Colonic mucosa (tissue), 4 donors: ENCODE measurements around the gene SOD2. TPM values are rescaled to one million over a fixed set of nuclear protein-coding genes. Genes with fewer than 3 reads are reported as not detected.

ENCODE experiments used
- DNase-seq: peaks from one replicate; pipeline ENCODE4 v3.0.0-alpha.2; 2020
- H3K27ac ChIP-seq: fragments of 200-600 bp; one replicate; pipeline ENCODE4 v1.8.0; 2021
- H3K27me3 ChIP-seq: fragments of 200-600 bp; one replicate; pipeline ENCODE4 v1.8.0; 2021
- H3K36me3 ChIP-seq: fragments of 200-600 bp; one replicate; pipeline ENCODE4 v1.8.0; 2021
- H3K4me1 ChIP-seq: fragments of 200-600 bp; one replicate; pipeline ENCODE4 v1.8.0; 2021; ENCODE audit warnings: mild to moderate bottlenecking
- H3K4me3 ChIP-seq: fragments of 200-600 bp; one replicate; pipeline ENCODE4 v1.8.0; 2021
- H3K9ac ChIP-seq, 2 donors: one replicate each; pipeline ENCODE4 v1.7.0; 2013; ENCODE audit warnings: control low read depth in 2 of 2, low read depth in 2 of 2, low read length in 2 of 2
- H3K9me3 ChIP-seq: fragments of 200-600 bp; one replicate; pipeline ENCODE4 v1.8.0; 2021
- CTCF ChIP-seq: fragments of 200-600 bp; IDR thresholded peaks from one replicate; pipeline ENCODE4 v1.8.0; 2022; ENCODE audit warnings: antibody characterized with exemption, mild to moderate bottlenecking
- intact Hi-C: fragments of 100-400 bp; cut with DNase I; formaldehyde crosslinking; loops from one replicate; pipeline ENCODE4 v1.14.1; 2022
- total RNA-seq, 2 donors: library from RNA; stranded (reverse); fragmentation: NEBNext Ultra II Directional in 1 of 2; extraction: Animal tissue kit (Norgen Biotek cat#: 25700) in 1 of 2; gene quantifications; one replicate each; pipeline ENCODE4 v1.2.1, GENCODE V29; 2021
- donor health status: healthy.
- donor health status: DM: no; HTN: no; CAD: no.
- donor health status: DM: no; HTN: no; CAD: no.

Gene SOD2
- total RNA-seq, 2 donors from 2014 or later: 199 to 365 TPM

- Histone ChIP-seq H3K9ac (no peak overlapping the region), H3K4me1 (no peaks in the 10 kb centered on the region), H3K4me3 (no peak overlapping the region), H3K27ac (no peak overlapping the region), H3K9me3 (no peaks in the 10 kb centered on the region), H3K27me3 (no peaks in the 10 kb centered on the region), H3K36me3 (no peaks in the 10 kb centered on the region)
- intact Hi-C loops: loop anchor here (2.0 to 5.0 kb wide), 2 partner anchors 403 to 481 kb away; no protein-coding TSS in a partner anchor
- DNase-seq: no peak
- TF ChIP-seq CTCF: no peak
Measured at GRCh38 chr6:159655409-159655988, 37.5 kb downstream of the SOD2 start.

DNA sequence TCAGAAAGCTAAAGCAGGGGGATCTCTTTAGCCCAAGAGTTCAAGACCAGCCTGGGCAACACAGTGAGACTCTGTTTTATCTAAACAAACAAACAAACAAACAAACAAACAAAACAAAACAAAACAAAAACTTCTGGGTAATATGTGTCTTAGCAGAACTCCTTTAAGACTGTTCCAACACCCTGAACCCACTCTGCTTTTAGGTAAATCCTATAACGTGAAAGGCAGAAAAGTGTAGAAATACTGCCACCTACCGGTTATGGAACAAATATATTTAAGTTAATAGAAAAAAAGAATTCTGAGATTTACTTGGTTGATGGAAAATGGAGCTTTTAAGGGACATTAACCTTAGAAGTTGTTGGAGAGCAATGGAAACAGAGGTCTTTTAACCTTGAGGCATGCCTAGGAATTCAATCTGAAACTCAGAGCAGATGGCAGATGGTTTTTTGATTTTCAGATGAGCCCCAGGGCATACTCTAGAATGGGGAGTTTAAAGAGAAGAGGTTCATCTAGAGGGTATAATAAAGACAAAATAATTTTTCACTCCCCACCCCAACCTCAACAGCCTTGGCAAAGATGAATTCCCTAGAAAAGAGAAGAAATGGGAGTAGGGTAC, 38.5 kb downstream of the SOD2 start:
- intact Hi-C loops: loop anchor here (2.0 to 5.0 kb wide), 2 partner anchors 402 to 480 kb away; no protein-coding TSS in a partner anchor
- Histone ChIP-seq H3K9ac (no peak overlapping the region), H3K9me3 (no peaks in the 10 kb centered on the region)

DNA sequence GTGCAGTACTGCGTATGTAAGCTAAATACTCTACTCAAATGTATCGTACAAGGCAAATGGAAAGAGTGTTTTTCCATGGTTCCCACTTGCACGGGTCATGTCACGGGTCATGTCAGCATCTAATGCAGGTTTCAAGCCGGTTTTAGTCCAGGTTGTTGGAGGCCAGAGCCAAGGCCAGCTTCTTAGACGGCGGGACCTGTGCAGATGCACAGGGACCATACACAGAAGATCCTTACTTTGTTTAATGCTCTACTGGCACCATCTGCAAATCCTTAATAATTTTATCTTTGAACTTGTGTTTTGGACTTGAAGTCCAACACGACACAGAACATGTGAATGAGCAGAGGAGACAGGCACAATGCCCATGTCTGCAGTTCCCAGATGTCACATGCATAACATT, 42.7 kb downstream of the SOD2 start:
- TF ChIP-seq CTCF: no peak
- Histone ChIP-seq H3K9ac (no peak overlapping the region), H3K27me3 (no peaks in the 10 kb centered on the region), H3K4me1 (no peaks in the 10 kb centered on the region), H3K9me3 (no peaks in the 10 kb centered on the region), H3K4me3 (no peak overlapping the region), H3K36me3 (no peaks in the 10 kb centered on the region), H3K27ac (no peak overlapping the region)
- no peak for DNase-seq
- intact Hi-C loops: no loop called here

More for the DNA sequence above, 38.5 kb downstream of the SOD2 start:
- Histone ChIP-seq H3K36me3 (no peaks in the 10 kb centered on the region), H3K27me3 (no peaks in the 10 kb centered on the region), H3K4me1 (no peaks in the 10 kb centered on the region), H3K27ac (no peak overlapping the region), H3K4me3 (no peak overlapping the region)
- peak; percentile 53 for TF ChIP-seq CTCF
- DNase-seq: no peak

DNA sequence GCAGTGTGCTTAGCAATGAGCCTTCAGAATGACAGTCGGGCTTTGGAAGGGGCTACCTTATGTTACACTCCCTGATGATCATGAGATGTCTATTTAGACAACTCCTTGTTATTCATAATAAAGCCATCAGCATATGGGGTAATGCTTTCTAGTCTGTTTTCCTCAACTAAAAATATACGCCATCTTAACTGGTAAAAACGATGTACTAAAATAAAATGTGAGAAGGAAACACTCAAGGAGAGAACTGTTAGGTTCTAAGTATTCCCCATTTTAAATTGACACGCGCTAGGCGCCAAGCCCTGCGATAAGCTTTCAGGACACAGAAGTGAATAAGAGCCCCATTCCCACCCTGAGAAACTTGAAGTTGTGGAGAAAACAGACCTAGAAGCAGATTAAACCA, 43.6 kb downstream of the SOD2 start:
- DNase-seq: no peak
- H3K27ac ChIP-seq: no peak overlapping the region
- no peak for TF ChIP-seq CTCF
- H3K27me3 ChIP-seq: no peaks in the 10 kb centered on the region
- no peak overlapping the region for H3K9ac ChIP-seq
- no peak overlapping the region for H3K4me3 ChIP-seq
- intact Hi-C loops: no loop called here
- H3K9me3 ChIP-seq: no peaks in the 10 kb centered on the region
- no peaks in the 10 kb centered on the region for H3K4me1 ChIP-seq
- H3K36me3 ChIP-seq: no peaks in the 10 kb centered on the region

GRCh38 chr6:159646733-159647132, 46.3 kb downstream of the SOD2 start:
- H3K4me3 ChIP-seq: no peak overlapping the region
- H3K27ac ChIP-seq: no peak overlapping the region
- intact Hi-C loops: no loop called here
- no peaks in the 10 kb centered on the region for H3K36me3 ChIP-seq
- no peak overlapping the region for H3K9ac ChIP-seq
- DNase-seq: no peak
- H3K9me3 ChIP-seq: no peaks in the 10 kb centered on the region
- no peaks in the 10 kb centered on the region for H3K27me3 ChIP-seq
- H3K4me1 ChIP-seq: no peaks in the 10 kb centered on the region
- TF ChIP-seq CTCF: no peak
